Right renal cortex interstitium (tissue), 3 donors: ENCODE results near the gene SNRPE. TPM values are rescaled to one million over a fixed set of nuclear protein-coding genes. Genes with fewer than 3 reads are reported as not detected.
"Not testable (repeated sequence)": the region's sequence is repeated elsewhere in the genome, so short reads cannot be mapped to it uniquely, and the experiment has no call there.

Experiments used
- DNase-seq, 3 donors: peaks; one replicate each; pipeline ENCODE4 v3.0.0-alpha.2; 2013; ENCODE audit warnings: low read depth in 3 of 3, low spot score in 2 of 3
- polyA plus RNA-seq, 3 donors: library from polyadenylated mRNA; unstranded; fragments of 120-200 nt; gene quantifications; one replicate each; pipeline ENCODE4 v1.2.1, GENCODE V29; 2013; ENCODE audit not compliant: insufficient read length in 3 of 3

Gene SNRPE
- polyA plus RNA-seq, result 100 to 1,000 TPM; 287 to 313 (median 302) TPM

DNA sequence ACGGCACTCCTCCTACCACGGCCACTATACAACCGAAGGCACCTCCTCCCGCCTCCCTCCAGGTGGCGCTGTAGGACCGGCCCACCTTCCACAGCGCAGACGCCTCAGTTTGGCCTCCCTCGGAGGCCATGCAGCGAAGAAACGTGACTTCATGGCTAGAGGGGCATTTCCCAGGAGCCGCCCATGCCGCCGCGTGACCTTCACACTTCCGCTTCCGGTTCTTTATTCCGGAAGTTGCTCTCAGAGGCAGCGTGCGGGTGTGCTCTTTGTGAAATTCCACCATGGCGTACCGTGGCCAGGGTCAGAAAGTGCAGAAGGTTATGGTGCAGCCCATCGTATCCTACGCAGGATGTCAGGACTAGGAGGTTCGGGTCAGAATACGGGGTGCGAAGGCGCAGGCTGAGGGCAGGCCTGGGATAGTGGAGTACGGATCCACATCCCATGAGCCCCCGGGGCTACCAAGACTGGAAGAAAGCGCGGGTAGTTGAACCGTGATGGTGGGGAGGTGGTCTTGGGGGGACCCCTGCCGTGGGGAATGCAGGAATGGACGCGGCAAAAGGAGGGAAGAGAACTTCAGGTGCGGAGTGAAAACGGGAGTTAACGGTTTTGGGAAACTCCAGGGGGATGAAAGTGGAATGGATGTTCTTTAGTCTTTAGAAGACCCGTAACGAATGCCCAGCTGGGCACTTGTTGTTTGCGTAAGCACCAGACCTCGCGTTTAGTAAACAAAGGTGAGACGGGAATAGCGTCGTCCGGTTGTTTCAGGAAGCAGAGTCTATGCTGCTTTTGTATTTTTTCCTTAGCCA lies at the start of gene SNRPE:
TSS of gene SNRPE (plus strand) at position 221 of the 806 bp plus-strand sequence. CDS start at position 282, 61 bp downstream.
- DNase-seq, result peak; percentile 96 to 99 (median 98)

DNA sequence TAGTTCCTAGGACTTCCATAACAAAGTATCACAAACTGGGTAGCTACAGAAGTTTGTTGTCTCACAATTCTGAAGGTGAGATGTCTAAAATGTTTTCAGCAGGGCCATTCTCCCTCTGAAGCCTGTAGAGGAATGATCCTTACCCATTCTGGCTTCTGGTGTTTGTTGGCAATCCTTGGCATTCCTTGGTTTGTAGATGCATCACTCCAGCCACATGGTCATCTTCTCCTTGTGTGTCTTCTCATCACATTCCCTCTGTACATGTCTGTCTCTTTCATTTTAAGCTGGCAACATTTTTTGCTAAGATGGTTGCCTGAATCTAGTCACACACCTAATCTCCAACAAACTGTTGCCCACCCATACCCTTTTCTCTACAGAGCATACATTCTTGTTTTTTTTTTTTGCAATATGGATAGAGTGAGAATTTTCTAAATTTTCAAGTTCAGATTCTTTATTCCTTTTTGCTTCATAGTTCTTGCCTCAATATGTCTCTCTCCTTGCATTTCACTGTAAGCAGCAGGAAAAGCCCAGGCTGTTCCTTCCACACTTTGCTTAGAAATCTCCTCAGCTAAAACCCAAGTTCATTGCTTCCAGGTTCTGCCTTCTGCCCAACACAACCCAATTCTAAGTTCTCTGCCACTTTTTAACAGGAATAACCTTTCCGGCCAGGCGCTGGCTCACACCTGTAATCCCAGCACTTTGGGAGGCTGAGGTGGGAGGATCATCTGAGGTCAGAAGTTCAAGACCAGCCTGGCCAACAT lies 47.6 kb upstream of the SNRPE start:
- DNase-seq, result no peak

DNA sequence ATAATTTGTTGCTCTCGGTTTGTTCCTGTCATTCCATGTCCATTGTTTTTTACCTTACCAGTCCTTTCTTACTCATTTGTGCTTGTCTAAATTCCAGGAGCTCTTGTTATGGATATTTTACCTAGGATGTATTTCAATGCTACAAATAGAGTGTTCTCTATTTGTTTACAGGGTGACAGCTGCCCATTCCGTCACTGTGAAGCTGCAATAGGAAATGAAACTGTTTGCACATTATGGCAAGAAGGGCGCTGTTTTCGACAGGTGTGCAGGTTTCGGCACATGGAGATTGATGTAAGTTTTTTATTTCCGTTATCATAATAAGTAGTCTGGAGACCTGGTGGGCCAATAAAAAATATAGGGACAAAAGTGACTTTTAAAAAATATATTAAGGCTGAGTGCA lies 43.0 kb upstream of the SNRPE start:
- no peak for DNase-seq

DNA sequence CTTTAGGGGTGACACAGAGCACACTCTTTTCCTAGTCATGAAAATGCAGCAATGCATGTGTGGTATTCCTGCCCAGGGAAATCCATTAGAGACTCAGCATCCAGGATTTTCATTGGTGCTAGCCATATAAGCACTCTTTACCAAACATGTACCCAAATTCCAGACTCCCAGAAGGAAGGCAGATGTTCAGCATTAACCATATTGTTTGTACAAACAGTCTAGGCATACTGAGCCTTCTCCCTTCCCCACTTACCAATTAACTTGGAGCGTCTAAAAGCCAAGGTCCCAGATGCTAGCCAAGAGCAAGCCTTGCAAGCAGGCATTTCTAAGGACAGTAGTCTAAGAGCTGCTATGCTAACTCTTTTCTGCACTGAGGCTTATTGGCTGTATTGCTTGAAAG lies 38.1 kb upstream of the SNRPE start:
- no peak for DNase-seq

DNA sequence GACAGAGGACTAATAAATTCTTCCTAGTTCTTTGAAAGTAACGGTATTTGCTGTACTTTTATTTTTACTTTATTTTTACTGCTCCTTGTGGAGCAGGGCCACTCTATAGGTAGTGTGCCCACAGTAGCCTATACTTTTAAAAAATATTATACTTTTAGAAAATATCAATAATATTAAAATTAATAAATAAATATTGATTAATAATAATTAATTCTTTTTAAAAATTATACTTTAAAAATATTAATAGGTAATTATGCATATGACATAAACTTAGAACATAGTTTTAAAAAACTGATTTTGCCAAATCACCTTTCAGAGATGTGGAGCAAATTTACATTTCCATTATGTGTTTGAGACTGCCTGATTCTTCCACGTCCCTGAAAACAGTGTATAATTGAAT lies 35.2 kb upstream of the SNRPE start:
- no peak for DNase-seq

DNA sequence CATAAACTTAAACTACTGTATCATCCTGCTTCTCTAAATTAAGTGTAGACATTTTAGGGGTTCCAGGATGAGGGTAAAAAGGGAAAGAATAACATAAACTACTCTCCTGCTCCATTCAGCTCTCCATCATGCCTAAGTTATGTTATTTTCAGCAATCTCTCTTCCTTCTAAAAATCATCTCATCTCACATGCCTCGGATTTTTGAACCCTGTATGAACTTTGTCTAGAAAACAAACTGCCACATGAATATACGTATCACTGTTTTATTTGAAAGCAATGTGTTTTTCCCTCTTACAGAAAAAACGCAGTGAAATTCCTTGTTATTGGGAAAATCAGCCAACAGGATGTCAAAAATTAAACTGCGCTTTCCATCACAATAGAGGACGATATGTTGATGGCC lies 33.4 kb upstream of the SNRPE start:
- no peak for DNase-seq

DNA sequence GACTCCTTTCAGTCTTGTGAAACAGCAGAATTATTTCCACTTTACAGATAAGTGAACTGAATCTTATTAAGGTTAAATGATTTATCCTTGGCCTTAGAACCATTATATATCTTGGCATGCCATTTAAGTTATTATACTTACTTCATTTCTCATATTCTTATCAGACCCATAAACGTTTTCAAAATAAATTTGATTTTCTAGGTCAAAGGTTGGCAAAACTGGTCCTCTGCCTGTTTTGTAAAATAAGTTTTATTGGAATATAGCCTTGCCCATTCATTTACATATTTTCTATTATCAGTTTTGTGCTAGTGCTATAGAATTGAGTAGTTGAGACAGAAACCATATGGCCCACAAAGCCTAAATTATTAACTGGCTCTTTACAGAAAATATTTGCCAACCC lies 32.9 kb upstream of the SNRPE start:
- no peak for DNase-seq

DNA sequence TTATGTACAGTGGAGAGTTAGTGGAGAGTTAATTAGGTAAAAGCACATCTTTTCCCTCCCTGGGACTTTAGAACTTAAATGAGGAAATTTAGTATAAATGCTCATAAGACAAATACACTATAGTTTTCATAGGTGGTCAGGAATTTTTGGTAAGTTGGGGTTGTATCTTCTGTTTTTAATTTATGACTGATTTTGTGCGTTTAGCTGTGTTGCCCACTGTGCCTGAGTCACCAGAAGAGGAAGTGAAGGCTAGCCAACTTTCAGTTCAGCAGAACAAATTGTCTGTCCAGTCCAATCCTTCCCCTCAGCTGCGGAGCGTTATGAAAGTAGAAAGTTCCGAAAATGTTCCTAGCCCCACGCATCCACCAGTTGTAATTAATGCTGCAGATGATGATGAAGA lies 32.2 kb upstream of the SNRPE start:
- not testable (repeated sequence) for DNase-seq

DNA sequence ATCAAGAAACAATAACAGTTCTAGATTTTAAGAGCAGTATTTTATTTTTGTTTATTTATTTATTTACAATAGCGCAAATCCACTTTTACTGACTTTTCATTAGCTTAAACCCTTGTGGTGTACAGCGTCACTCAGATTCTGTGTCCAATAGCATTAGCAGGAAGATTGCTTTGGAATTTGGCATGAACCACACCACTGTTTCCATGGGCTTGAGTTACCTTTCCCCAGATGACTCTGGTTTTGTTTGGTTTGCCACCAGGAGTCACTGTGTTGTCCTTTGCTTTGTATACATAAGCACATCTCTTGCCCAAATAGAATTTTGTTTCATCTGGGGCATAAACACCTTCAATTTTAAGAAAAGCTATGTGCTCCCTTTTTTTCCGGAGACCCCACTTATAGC lies 25.9 kb upstream of the SNRPE start:
- DNase-seq, result no peak

DNA sequence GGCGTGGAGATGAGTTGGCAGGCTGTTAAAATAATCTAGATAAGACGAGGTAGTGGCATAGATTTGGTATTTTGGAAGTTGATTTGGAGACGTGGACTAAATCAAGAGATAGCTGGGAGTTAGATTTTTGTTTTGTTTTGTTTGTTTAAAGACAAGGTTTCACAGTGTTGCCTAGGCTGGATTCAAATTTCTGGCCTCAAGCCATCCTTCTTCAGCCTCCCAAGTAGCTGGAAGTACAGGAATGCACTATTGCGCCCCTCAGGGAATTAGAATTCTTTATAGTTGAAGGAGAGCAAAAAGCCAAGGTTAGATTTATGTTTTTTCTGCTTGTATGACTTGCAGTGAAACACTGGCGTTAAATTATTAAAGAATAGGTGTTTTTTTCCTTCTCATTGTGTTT lies 22.3 kb upstream of the SNRPE start:
- peak in 1 of 3 donors; percentile 41 for DNase-seq

DNA sequence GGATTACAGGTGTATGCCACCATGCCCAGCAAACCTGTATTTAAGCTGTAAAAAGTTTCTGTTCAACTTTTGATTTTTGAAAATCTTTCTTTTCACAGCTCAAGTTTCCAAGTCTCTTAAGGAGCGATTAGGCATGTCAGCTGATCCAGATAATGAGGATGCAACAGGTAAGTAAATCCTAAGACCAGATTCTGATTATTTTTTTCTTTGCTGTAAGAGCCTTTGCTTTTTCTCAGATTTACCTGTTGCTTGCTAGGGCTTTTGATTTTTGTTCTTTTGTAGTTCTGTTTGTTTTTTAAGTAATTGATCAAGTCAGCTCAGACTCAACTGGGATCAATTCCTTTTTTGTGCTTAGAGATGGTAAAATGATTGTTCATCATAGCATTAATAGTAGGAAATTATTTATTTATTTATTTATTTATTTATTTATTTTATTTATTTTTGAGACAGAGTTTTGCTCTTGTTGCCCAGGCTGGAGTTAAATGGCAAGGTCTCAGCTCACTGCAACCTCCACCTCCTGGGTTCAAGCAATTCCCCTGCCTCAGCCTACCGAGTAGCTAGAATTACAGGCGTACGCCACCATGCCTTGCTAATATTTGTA lies 21.1 kb upstream of the SNRPE start:
- DNase-seq, result no peak

DNA sequence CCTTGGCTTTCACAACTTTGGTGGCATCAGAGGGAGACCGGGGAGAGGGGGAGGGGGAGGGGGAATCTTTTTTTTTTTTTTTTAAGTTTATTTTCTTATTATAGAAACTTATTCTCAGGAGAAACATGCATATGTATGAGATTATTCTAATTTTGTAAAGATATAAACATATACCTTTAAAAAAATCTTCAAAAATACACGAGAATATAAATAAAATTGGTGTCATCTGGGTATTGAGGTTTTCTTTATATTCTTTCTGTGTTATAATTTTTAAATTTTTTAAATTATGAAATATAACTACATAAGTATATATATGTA lies 18.9 kb upstream of the SNRPE start:
- no peak for DNase-seq

DNA sequence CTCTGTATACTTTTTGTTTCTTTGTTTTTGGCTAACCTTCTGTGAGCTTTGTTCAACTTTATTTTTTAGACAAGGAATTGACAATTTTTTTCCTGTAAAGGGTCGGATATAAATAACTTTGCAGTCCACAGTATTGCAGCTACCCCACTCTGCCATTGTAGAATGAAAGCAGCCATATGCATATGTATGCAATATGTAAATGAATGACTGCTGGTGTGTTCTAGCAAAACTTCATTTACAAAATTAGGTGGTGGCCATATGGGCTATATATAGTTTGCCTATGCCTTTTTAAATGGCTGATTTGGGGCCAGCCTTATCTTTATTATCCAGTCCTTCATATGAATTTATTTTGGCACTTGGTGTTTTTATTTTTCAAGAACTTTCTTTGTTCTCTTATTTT lies 18.0 kb upstream of the SNRPE start:
- no peak for DNase-seq

DNA sequence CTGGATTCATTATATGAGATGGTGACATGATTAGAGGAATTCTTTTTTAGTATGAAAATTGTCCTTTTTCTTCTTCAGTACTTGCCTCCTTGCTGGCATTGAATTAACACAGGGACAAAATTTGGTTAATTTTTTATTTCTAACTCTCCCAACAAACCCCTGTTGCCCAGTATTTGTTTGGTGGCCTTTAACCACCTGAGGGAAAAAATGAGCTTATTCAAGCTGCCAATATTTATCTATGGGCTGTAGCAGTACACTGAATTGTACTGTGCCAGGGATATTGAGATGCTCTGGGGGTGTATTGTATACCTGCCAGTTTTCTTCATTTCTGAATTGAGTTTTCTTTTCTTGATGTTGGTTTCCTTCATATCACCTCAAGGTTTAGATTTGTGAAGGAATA lies 8.3 kb upstream of the SNRPE start:
- DNase-seq, result not testable (repeated sequence)

DNA sequence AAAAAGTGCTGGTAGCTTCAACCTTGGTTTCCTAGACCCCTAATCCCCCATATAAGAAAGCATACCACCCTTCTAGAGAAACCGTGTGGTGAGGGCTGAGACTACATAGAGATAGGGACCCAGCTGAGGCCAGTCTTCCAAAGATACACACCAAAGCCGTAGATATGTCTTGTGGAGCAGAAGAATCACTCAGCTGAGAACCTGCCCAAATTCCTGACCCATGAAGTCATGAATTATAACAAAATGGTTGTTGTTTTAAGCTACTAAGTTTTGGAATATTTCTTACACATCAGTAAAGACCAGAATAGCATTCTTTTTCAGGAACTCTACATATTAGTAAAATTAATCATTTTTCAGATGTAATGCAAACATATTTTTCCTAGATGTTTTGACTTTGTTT lies 3.3 kb upstream of the SNRPE start:
- DNase-seq, result no peak

DNA sequence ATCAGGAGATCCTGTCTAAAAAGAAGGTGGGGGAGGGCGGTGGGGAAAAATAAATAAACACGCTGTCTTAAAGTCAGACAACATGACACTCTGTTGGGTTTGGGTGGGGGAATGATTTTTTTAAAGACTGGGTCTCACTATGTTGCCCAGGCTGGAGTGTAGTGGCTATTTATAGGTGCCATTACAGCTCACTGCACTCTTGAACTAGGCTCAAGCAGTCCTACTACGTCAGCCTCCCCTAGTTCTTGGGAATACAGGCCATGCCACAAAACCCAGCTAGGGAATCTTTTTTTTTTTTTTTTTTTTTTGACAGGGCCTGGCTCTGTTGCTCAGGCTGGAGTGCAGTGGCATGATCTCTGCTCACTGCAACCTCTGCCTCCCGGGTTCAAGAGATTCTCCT lies 2.4 kb upstream of the SNRPE start:
- no peak for DNase-seq

DNA sequence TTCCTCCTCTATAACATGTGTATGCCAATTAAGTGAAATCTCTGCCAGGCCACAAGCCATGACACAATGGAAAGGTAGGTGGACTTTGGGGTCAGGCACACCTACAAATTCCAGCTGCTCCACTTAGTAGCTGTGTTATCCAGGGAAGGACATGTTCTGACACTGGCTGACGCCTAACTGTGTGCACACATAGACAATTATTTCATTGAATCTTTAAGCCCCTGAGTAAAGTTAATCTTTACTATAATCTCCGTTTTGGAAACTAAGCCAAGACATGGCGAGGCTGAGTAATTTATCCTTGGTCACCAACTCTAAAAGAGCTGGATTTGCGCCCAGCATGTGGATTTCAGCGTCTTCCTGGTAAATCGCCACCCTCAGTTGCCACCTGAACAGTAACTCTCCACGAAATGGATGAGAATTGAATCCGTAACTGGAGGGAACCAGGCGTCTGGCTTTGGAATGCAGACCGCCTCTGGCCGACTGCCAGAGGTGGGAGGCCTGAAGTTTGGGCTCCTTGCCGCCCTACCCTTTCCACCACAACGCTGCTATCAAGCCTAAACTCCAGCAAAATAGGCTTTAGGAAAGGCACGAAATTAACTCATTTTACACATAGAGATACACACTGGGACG lies 888 bp upstream of the SNRPE start:
- no peak for DNase-seq

DNA sequence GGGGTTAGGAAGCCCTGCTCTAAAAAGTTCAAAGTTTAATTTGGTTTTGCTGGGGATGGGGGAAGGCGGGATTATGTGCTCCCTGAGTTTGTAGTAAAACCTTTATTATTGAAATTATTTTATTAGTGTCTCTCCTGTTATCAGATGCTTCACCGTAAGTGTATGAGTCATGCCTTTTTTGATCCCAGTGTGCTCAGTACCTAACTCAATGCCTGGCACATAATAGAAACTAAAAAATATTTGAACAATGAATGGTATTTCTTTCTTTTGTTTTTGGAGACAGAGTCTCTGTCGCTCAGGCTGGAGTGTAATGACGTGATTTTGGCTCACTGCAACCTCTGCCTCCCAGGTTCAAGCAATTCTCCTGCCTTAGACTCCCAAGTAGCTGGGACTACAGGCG lies 6.4 kb downstream of the SNRPE start:
- no peak for DNase-seq

DNA sequence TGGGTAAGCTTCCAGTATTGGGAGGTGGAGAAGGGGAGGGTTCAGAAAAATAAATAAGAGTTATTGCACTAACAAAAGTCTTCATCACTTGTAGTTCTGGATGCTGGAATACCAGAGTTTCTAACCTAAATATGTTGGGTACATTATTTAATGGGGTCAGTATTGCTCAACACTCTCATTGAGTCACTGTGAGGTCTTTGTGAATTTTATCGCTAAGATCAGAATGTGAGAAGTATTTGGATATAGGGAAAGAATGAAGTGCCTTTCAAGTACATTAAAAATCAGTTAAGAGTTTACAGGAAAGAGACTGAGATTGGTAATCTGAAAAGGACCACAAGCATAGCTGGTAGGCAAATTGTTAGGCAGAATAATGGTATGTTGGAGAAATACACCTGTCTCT lies 8.8 kb downstream of the SNRPE start:
- DNase-seq, result no peak

DNA sequence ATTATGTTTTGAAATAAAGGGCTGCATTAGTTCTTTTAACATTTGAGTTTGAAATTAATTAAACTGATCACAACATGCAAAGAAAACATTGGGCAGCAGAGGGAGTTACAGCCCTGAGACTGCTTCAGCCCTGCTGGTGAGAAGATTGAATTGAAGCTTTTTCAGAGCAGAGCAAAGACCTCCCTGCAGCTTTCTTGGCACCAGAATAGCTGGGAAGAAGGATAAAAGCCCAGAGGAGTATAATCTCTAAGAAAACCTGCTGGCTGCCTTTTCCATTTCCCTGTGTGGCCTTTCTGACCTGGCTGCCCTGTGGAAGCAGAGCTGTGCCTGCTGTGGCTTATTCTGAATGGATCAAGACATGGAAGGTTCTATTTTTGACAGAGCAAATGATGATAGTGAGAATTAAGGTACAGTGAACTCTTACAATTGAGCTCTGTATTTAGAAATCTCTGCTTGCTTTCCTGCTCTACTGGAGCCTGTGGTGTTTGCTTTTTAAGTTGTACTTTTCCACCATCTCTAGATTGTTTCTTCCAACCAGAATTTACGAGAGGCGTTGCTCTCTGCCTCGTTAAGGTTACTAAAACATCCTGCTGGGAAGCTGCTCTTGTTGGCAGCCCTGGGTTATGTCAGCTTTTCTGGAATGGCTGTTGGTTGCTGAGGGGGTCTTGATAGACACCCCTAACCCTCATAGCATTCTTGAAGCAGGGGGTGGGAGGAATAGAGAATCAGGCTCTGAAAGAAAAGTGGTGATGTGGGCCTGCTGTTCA lies 9.9 kb downstream of the SNRPE start:
- DNase-seq, result peak in 2 of 3 donors; percentile 50 to 52

DNA sequence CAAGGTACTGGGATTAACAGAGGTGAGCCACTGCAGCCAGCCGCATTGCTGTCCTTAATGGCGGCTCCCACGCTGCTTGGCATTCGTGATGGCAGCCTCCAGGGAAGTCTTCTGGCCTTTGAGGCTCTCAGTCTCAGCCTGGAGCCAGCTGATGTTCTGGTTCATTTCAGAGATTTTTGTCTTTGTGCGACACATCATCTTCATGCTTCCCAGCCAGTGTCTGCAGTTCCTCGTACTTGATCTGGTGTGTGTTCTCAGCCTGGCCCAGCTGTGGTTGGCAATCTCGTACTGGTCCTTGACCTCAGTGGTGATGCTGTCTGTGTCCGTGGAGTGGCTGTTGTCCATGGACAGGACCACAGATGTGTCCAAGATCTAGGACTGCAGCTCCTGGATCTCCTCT lies 11.7 kb downstream of the SNRPE start:
- DNase-seq, result no peak
